DMS114 treated with DMSO at 0.1 percent for 48 hours (cell line): ENCODE results near the gene POU6F2.
"Not testable (repeated sequence)": the region's sequence is repeated elsewhere in the genome, so short reads cannot be mapped to it uniquely, and the experiment has no call there.

ENCODE experiments used
- DNase-seq: peaks from one replicate; lab custom pipeline; 2025; ENCODE audit not compliant: unreplicated experiment; lab: John Stamatoyannopoulos, UW

Gene POU6F2

DNA sequence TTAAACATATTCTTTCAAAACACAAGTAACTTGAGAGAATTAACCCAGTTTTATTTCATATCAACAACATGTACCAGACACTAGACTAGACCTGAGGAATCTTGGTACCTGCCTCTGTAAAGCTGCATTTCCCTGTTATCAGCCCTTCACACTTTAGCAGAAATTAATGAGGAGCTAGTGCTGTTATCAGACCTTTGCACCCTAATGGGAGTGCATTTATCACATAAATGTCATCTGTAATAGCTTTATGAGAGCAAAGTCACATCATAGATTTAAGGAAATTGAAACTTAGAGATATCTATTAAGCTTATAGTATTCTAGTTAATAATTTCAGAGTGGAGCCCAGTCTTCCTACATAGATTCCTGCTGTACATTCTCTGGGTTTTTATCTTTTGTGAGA lies 318.1 kb downstream of the POU6F2 start:
- no peak for DNase-seq

DNA sequence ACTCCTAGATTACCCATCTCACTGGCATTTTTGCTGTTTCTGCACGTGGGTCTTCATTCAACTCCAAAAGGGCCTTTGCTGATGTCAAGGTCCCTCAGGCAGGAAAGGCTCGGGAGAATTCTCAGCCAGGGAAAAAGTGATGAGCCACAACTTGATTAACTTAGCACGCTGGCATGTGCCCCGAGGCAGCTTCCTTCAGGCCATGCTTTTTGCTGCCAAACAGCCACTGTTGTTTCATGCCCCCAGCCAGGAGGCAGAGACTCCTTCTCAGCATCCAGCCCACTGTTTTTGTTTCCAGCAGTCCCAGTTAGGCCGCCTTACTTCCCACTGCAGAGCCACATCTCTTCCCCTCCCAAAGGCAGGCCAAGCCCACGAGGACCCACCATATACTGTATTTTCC lies 322.0 kb downstream of the POU6F2 start:
- no peak for DNase-seq

DNA sequence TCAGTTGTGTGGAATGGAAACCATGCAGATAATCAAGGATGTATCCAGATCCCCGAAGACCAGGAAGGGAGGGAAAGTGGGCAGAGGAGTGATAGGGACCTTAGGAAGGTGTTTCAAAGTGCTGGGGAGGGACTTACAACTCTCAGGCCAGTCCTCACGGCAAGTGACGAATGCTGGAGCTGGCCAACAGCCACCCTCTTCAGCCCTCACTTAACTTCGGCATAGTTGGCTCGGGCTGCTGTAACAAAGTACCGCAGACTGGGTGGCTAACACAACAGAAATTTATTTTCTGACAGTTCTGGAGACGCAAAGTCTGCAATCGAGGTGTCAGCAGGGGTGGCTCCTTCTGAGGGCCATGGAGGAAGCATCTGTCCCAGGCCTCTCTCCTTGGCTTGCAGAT lies 322.6 kb downstream of the POU6F2 start:
- DNase-seq, result no peak

DNA sequence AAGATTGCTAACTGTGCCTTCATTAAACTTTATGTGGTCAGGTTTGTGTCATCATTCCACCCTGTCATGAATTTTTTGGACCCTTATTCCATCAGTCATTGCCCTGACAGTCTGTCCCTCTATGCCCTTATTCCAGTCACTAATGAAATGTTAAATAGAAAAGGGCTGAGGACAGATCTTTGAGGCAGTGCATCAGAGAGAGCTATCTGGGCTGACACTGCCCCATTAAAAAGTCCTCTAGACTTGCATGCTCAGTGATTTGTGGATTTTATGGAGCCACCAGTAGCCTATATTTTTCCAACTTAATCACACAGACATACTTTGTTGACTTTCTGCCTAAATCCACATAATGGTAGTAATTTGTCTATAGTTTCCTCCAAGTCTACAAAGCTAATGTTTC lies 323.8 kb downstream of the POU6F2 start:
- DNase-seq, result no peak

DNA sequence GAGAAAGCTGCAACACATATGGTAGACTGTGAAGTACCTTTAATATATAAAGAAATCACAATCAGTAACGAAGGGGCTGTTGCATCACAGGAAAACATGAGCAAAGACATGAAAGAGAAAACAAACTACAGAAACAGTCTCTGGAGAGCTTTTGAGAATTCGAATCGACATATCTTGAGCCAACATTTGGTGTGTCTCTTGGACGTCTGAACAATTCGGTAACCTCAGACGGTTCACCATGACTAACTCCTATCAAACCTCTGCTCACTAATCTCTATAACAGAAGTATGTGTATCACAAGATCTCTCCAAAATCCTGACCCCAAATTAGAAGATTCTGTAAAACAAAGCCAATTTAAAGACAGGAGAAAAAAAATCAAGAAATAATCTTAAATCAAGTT lies 326.5 kb downstream of the POU6F2 start:
- no peak for DNase-seq

DNA sequence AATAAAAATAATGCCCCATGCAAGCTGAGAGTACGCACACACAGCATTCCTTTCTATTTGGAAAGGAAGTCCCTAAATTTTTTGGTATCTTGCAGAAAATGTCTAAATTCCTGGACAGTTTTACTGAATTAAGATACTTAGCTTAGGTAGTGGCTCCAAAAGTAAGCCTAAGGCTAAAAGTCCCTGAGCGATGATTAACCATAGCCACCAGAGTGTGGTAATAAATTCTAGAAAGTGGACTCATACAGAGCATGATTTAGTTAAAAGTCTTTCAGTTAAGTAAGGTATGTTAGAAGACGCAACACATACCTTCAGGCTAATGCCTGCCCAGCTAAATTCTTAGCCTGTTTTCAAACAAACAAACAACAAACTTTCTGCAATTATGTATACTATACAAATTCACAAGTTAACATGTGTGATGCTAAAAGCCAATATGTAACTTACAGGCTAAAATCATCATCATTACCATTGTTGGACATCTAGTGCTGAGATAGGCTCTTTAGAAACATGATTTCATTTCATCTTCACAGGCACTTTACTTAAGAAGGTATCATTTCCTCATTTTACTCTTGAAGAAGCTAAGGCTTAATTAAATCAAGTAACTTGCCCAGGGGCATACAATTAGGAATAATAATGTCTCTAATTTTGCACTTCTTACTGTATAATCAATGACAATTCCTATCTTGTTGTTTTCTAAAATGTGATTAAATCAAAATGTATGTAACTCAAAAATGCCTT lies 327.1 kb downstream of the POU6F2 start:
- no peak for DNase-seq

DNA sequence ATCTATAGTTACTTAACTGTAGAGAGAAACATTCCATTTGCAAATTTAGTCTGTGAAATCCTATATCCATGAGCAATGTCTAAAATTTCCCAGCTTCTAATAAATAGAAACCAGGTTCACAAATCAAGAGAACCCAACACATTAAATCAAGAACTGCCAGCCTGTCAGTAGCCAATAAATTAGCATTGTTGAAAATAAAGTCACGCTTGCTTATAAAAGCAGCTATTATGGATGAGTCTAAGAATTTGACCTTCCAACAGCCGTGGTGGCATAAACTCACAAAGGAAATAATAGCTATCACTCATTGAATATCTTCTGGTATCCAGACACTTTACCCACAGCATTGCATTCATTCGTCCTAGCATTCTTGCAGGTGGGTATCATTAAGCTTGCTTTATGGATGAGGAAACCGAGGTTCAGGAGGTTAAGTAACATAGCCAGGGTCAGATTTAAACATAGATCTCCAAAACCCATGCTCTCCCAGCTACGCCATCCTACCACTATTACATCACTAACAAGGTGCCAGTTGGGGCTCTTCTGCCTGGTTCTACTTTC lies 328.4 kb downstream of the POU6F2 start:
- DNase-seq, result no peak

DNA sequence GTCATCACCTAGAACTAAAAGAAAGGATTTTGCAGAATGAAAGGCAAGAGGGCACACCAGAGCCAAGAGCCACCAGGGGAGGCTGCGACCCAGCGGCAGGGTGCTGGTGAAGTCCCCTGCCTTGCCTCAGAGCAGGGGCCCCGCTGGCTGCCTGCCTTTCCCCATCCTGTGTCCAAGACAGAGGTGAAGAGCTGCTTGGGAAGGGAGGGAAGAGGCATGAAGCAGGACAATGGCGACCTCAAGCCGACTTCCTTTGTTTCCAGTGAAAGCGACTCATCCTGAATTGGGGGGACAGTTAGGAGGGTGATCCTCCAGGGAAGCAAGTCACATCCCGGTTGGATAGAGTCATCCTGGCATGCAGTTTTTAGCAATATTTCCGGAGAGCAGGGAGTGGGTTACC lies 333.0 kb downstream of the POU6F2 start:
- DNase-seq, result no peak

DNA sequence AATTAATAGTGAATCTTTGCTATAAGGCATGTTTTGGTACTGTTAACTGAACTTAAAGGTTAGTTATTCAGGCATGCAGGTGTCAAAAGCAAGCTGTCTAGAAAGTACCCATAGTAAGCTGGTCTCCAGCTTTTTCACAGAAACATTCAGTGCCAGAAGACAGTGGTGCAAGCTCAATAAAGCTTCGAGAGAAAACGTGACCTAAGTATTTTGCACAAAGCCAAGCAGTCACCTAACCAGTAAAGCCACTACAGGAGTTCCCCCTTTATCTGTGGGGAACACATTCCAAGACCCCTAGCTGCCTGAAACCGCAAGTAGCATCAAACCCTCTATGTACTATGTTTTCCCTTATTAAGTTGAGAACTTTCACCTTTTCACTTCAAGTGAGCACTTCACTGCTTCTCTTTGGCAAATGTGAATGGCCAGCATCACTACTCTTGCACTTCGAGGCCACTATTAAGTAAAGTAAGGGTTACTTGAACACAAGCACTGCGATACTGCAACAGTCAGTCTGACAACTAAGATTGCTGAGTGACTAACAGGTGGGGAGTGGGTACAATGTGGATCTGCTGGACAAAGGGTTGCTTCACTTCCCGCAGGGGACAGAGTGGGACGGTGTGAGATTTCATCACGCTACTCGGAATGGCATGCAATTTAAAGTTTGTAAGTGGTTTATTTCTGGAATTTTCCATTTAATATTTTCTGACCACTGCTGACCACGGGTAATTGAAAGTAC lies 334.7 kb downstream of the POU6F2 start:
- no peak for DNase-seq

DNA sequence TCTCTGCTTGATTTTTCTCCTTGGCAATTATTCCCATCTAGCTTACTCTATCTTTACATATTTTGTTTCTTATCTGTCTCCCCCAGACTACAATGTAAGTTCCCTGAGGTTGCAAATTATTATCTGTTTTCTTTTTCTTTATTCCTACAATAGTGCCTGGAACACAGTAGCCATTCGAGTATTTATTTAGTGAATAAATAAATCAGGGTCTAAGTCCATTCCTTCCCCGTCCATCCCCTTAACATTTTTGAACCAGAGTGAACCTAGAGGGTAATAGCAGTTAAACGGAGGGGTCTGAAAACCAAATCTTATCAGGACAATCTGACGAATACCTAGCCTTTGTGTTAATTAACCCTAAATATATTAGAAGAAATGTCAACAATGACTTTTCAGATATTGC lies 335.7 kb downstream of the POU6F2 start:
- DNase-seq, result no peak

DNA sequence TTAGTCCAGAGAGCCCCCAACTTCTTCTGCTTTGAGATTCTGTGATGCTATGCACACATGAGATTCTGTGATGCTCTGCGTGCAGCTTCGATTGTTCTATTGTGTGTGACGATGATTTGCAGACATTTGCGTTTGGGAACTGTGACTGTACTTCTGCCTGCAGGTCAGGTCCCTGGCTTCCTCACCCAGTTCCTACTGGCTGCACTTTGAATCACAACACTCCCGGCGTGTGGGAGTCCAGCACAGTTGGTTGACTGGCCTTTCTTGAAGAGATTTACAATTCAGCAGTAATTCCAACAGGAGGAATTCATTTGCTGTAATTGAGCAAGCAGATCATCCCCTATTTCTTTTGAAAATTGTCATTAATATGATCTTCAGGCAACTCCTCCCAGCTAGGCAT lies 336.3 kb downstream of the POU6F2 start:
- DNase-seq, result no peak

DNA sequence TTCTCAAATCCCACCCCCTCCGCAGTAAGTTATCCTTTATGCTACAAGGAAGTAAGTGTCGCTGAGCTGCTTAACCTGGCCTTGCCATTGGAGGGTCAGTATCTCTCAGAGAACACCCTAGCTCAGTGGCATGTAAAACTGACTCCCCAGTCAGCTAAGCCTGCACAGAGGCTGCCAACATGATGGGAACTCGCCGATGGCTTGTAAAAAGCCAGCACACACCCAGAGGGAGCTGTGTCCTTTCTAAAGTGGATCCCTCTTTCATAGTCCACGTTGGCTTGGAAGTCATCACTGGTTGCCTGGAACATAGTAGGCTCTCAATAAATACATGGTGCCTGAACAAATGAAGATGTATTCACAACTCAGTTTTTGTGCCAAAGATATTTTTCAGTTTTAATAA lies 339.4 kb downstream of the POU6F2 start:
- no peak for DNase-seq

DNA sequence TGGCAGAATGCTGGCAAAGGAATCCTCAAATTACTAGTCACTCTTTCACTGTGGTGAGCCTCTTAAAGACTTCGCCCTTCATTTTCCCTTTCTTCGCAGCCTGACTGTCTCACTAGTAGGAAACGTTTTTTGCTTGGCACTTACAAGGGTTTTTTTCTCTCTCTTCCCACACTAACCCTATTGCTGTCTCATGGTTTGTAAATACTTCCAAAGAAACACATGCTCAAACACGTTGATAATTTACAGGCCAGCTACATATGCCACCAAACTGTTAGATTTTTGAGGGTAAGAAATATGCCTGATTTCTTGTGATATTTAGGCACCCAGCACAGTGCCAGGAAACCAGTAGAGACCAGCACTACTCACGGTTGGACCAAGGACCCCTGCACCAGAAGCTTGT lies 340.2 kb downstream of the POU6F2 start:
- DNase-seq, result no peak

DNA sequence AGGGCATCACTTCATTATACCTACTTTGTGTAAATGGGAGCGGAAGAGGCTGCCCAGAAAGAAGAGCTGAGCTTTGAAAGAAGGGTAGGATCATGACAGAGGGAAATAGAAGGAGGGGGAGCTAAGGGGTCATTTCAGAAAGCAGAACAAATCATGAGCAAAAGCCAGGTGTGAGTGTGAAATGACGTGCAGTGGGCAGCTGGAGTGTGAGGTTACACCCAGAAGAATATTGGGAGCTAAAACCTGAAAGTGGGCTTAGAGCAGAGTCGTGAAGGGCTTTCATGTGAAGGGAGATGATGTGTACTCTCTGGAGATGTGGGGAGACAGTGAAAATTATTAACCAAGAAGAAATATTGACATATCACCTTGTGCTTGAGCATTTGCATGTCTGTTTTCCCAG lies 343.5 kb downstream of the POU6F2 start:
- no peak for DNase-seq

DNA sequence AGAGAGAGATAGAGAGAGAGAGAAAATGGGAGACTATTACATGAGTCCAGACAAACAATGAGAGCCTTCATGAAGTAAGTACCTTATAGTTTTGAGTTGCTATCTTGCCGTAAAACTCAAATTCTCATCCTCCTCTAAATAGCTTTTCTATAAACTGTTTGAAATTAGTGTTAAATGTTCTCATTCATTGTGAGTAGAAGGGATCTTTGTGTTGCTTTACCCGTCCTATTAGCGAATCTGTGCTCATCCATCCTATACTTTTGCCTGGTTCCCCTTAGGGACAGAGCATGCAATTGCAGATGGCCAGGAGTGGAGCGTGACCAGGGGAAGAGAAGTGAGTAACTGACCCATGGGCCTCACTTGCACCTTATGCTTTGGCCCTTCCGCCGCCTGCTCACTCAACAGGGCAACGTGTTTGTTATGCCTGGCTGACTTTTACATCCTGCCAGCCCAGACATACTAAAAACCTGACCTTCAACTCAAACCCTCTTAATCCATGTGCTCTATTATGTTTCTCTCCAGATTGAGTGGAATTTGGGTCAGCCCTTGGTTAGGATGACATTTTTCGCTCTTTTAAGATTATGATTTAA lies 344.3 kb downstream of the POU6F2 start:
- DNase-seq, result no peak

DNA sequence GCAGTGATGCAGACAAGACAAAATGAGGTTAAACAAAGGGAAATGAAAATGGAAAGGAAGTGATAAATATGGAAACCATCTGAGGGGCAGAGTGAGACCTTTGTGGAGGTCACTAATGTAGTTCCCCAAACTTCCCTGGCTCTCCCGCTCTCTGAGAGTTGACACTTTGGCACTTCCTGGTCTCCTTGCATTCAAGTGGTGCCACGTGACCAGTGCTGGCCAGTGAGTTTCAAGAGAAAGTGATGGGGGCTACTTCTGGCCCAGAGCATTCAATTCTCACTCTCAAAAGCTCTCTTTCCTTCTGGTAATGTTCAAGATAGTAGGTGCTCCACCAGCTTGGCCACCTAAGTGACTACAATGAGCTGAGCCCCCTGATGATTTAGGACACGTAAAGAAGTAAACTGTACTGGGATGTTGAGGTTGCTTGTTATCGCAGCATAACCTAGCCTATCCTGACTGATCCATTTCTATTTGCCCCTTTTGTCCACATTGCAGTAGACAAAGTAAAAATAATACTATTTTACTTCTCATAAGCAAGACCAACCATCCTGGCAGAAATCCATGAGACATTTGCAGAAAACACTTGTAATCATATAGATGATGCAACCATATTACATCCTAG lies 346.5 kb downstream of the POU6F2 start:
- no peak for DNase-seq

DNA sequence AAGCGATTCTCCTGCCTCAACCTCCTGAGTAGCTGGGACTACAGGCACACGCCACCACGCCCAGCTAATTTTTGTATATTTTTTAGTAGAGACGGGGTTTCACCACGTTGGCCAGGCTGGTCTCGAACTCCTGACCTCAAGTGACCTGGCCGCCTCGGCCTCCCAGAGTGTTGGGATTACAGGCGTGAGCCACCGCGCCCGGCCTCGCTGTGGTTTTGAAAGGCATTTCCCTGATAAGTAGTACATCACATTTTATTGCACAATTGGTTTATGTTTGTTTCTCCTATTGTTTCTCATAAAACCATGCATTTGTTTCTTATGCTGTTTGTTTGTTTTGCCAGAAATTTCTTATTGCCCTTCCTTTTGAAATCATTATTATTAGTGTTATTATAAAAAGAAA lies 353.9 kb downstream of the POU6F2 start:
- not testable (repeated sequence) for DNase-seq

DNA sequence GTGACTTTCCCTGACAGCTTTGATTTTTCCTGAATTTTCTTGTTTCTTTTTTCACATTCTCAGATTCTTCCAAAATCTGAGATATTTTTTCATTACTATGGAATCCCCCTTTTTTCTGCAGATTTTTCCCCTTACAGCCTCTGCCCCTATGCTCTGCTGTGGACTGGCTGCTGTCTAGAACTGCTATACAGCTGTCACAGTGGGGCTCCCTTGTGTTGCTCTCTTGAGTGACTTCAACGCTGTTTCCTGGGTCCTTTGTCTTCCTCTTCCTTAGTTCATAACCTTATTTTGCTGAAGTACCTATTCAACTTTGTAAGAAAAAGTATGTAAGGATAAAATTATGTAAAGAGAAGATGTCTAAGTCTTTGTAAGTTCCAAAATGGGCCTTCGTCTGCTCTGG lies 354.4 kb downstream of the POU6F2 start:
- no peak for DNase-seq

DNA sequence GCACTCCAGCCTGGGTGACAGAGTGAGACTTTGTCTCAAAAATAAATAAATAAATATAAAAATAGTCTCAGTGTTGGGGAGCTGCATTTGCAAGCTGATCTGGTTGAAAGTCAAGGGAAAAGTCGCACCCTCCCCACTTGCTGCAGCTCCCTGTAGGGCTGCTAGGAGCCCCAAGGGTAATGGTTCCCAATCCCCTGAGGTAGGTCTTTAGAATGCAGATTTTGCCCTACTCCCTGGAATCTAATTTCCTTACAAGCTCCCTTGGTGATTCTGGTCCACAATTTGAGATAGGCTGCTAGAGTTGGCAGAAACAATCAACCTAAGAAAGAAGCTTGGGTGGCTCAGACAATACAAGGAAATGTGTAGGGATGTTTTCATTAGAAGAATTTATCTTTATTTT lies 356.0 kb downstream of the POU6F2 start:
- DNase-seq, result no peak

DNA sequence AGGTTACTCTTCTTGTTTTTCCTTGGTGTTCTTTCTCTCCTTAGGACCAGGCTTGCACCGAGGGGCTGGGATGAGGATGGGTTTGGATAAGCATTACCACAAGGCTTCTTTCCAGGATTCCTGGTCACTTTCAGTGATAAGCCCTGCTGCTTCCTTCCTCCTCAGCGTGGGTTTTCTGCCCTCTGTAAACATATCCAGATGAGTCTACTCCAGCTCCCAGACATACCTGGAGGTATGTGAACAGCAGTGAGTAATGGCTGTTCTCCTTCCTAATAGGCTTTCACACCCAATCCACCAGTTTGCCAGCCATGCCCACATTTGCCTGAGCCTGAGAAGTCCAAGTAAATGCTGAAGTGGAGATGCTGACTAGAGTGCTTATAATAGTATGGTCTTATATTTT lies 358.7 kb downstream of the POU6F2 start:
- no peak for DNase-seq

DNA sequence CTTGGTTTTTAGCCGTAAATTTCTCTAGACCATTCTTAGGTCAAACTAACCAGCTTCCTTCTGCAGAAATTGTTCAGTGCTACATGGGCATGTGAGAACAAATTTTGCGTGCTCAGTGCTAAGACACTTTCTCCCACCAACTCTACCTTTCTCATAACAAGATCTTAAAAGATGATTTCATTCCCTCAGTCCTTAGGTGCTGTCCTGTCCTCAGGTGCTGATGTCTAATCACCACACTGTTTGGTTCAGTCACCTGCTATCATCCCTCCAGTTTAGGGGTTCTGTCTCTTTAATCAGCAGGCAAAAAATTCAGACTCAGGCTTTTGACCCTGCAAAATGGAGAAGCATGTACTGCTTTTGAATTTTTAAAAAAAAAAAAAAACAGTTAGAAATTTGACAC lies 361.0 kb downstream of the POU6F2 start:
- DNase-seq, result no peak

DNA sequence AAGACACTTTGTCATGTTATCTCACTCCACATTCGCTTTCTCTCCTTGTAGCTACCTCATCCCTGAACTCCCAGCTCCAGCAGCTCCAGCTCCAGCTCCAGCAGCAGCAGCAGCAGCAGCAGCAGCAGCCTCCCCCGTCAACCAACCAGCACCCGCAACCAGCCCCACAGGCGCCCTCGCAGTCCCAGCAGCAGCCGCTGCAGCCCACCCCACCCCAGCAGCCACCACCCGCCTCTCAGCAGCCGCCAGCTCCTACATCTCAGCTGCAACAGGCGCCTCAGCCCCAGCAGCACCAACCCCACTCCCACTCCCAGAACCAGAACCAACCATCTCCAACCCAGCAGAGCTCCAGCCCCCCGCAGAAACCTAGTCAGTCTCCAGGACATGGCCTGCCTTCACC lies 361.9 kb downstream of the POU6F2 start:
- no peak for DNase-seq
